ENCODE measurements around the gene SUSD6. TPM values are rescaled to one million over a fixed set of nuclear protein-coding genes. Genes with fewer than 3 reads are reported as not detected.

Gene SUSD6
- total and polyA plus RNA-seq, 2 donors (not counting 1 experiment from before 2014, with no cell fraction given): 62.3 to 97.8 TPM

DNA sequence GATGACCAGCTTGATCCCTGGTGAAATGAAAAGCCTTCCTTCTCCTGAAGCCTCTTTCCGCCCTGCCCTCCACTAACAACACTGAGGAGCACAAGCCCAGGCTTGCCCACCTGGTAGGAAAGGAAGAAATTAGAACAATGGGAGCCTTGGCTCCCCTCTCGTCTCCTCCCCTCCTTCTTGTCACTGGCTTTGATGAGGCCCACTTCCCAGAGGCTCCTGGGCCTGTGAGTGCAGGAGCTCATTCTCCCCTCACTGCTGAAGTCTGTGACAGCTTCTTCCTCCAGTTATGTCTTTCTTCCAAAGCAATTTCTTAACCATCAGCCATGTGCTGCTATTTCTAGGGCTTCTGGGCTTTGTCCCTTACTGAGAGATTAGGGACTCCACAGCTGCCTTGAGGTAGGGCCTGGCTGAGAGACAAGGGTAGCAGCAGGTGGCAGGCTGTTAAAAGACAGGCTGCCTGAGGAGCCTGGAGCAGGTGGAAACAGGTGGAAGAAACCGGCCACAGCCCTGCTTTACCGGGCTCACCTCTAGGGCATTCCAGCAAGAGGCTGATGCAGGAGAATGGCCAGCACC, 101.9 kb downstream of the SUSD6 start:
- Mint-ChIP-seq H3K27me3 (no peaks in the 10 kb centered on the region), H3K4me3 (no peak overlapping the region), H3K4me1 (peaks cover 15% of the 10 kb centered on the region), H3K9me3 (ENCODE audit: insufficient read depth) (no peaks in the 10 kb centered on the region), H3K27ac (peak overlapping the region; percentile 6)
- Histone ChIP-seq H3K27ac (ENCODE audit: low read length in 2 of 2) (no peak overlapping the region), H3K27me3 (replicated peaks in 1 of 4; ENCODE audit: control extremely low read depth in 1 of 4, control insufficient read depth in 3 of 4, insufficient read depth in 4 of 4, low read length in 3 of 4) (no peaks in the 10 kb centered on the region), H3K4me2 (replicated peaks; ENCODE audit: low read depth, low read length, poor library complexity, severe bottlenecking) (no peak overlapping the region), H3K9me3 (ENCODE audit: control extremely low read depth in 1 of 3, control insufficient read depth in 2 of 3, insufficient read depth in 1 of 3, low read length in 2 of 3) (no peaks in the 10 kb centered on the region), H3K4me3 (ENCODE audit: control extremely low read depth in 1 of 5, extremely low read depth in 1 of 5, insufficient read depth in 1 of 5, low read depth in 2 of 5, low read length in 4 of 5) (no peak overlapping the region), H3K79me2 (ENCODE audit: control insufficient read depth, insufficient read depth, low read length) (peaks cover 30% of the 10 kb centered on the region), H4K20me1 (ENCODE audit: control insufficient read depth, insufficient read depth, low read length, poor library complexity, severe bottlenecking) (peaks cover 27% of the 10 kb centered on the region), H3K4me1 (ENCODE audit: control insufficient read depth in 2 of 2, insufficient read depth in 2 of 2, low read length in 2 of 2) (peaks cover 5 to 7% of the 10 kb centered on the region in 2 donors), H2AFZ (ENCODE audit: insufficient read depth, low read depth, low read length, poor library complexity, severe bottlenecking) (no peak overlapping the region), H3K36me3 (replicated peaks in 1 of 2; ENCODE audit: control extremely low read depth in 1 of 2, control insufficient read depth in 1 of 2, extremely low read depth in 1 of 2, insufficient read depth in 2 of 2, low read length in 1 of 2) (peaks cover 11 to 65% of the 10 kb centered on the region in 2 experiments), H3K9ac (ENCODE audit: low read length) (no peak overlapping the region)
- TF ChIP-seq, protein P1, sequence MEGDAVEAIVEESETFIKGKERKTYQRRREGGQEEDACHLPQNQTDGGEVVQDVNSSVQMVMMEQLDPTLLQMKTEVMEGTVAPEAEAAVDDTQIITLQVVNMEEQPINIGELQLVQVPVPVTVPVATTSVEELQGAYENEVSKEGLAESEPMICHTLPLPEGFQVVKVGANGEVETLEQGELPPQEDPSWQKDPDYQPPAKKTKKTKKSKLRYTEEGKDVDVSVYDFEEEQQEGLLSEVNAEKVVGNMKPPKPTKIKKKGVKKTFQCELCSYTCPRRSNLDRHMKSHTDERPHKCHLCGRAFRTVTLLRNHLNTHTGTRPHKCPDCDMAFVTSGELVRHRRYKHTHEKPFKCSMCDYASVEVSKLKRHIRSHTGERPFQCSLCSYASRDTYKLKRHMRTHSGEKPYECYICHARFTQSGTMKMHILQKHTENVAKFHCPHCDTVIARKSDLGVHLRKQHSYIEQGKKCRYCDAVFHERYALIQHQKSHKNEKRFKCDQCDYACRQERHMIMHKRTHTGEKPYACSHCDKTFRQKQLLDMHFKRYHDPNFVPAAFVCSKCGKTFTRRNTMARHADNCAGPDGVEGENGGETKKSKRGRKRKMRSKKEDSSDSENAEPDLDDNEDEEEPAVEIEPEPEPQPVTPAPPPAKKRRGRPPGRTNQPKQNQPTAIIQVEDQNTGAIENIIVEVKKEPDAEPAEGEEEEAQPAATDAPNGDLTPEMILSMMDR (IDR thresholded peaks at IDR 0.05): no peak
- no peak for TF ChIP-seq EZH2 (IDR thresholded peaks at IDR 0.05; ENCODE audit: borderline replicate concordance, insufficient read depth, low read depth, low read length, poor library complexity, severe bottlenecking)
- ATAC-seq (ENCODE audit: low read depth): no peak
- DNase-seq: no peak
- CTCF ChIA-PET: interaction anchor here (0.6 to 1.6 kb wide), 5 partner anchors 38 to 113 kb away, joined by 3 to 4 read pairs (median 3); no protein-coding TSS in a partner anchor
- 100% methylated on average over 2 of the region's 4 CpGs for WGBS (ENCODE audit: insufficient coverage)
- POLR2A ChIA-PET: interaction anchor here (0.6 kb wide), 1 partner anchor 98 kb away, joined by 3 read pairs; no protein-coding TSS in a partner anchor
- intact Hi-C loops (cut with micrococcal nuclease): no loop called here

DNA sequence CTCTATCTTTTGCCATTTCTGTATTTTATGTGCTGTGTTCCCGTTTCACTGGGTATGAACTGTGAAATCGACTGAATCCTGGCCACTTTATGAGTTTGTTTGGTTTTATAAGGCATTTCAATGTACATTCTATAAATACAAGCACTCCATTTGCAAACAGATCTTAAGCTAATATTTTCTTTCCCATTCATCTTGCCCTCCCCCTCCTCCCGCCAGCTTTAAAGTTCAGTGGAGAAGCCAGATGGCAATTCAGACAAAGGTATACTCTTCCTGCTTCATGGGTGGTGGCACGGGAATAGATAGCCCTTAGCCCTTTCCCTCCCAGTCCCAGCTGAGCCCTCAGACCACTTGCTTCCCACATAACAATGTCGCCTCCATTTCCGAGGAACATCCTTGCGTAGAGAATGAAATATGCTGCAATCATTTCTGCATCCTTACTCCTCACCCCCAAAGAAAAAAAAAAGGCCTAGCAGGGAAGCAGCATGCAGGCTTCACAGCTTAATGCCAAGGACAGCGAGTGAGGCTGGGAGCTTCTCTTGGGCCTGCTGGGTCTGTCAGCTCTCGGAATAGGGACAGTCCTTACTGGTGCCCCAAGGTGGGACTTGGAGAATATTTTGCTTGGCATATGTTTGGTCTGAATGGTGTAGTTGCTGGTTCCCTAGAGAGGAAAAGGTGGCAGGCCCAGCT, 102.7 kb downstream of the SUSD6 start:
- no peak overlapping the region for H3K27ac Mint-ChIP-seq
- H3K4me2 ChIP-seq (replicated peaks; ENCODE audit: low read depth, low read length, poor library complexity, severe bottlenecking): no peak overlapping the region
- H3K4me3 ChIP-seq (ENCODE audit: control extremely low read depth in 1 of 5, extremely low read depth in 1 of 5, insufficient read depth in 1 of 5, low read depth in 2 of 5, low read length in 4 of 5): no peak overlapping the region
- H3K27ac ChIP-seq (ENCODE audit: low read length in 2 of 2): no peak overlapping the region
- TF ChIP-seq, protein P1 (IDR thresholded peaks at IDR 0.05): no peak
- no peak for TF ChIP-seq EZH2 (IDR thresholded peaks at IDR 0.05; ENCODE audit: borderline replicate concordance, insufficient read depth, low read depth, low read length, poor library complexity, severe bottlenecking)
- no peak overlapping the region for H3K9ac ChIP-seq (ENCODE audit: low read length)
- no peaks in the 10 kb centered on the region for H3K27me3 Mint-ChIP-seq
- 100% methylated on average over 7 of the region's 9 CpGs for WGBS (ENCODE audit: insufficient coverage)
- no peaks in the 10 kb centered on the region for H3K9me3 Mint-ChIP-seq (ENCODE audit: insufficient read depth)
- no peak overlapping the region for H3K4me3 Mint-ChIP-seq
- peaks cover 11 to 57% of the 10 kb centered on the region in 2 experiments for H3K36me3 ChIP-seq (replicated peaks in 1 of 2; ENCODE audit: control extremely low read depth in 1 of 2, control insufficient read depth in 1 of 2, extremely low read depth in 1 of 2, insufficient read depth in 2 of 2, low read length in 1 of 2)
- intact Hi-C loops (cut with micrococcal nuclease): no loop called here
- peaks cover 13% of the 10 kb centered on the region for H3K4me1 Mint-ChIP-seq
- H2AFZ ChIP-seq (ENCODE audit: insufficient read depth, low read depth, low read length, poor library complexity, severe bottlenecking): no peak overlapping the region
- ATAC-seq (ENCODE audit: low read depth): no peak
- no peaks in the 10 kb centered on the region for H3K4me1 ChIP-seq (ENCODE audit: control insufficient read depth in 2 of 2, insufficient read depth in 2 of 2, low read length in 2 of 2)
- no peak for DNase-seq
- ChIA-PET POLR2A (interaction anchor here (0.6 kb wide), 1 partner anchor 99 kb away, joined by 3 read pairs; no protein-coding TSS in a partner anchor), CTCF (interaction anchor here (0.6 to 1.6 kb wide), 5 partner anchors 38 to 113 kb away, joined by 3 to 4 read pairs (median 3); no protein-coding TSS in a partner anchor)
- H3K27me3 ChIP-seq (replicated peaks in 1 of 4; ENCODE audit: control extremely low read depth in 1 of 4, control insufficient read depth in 3 of 4, insufficient read depth in 4 of 4, low read length in 3 of 4): no peaks in the 10 kb centered on the region
- no peaks in the 10 kb centered on the region for H3K9me3 ChIP-seq (ENCODE audit: control extremely low read depth in 1 of 3, control insufficient read depth in 2 of 3, insufficient read depth in 1 of 3, low read length in 2 of 3)
- H3K79me2 ChIP-seq (ENCODE audit: control insufficient read depth, insufficient read depth, low read length): peaks cover 22% of the 10 kb centered on the region
- peaks cover 19% of the 10 kb centered on the region for H4K20me1 ChIP-seq (ENCODE audit: control insufficient read depth, insufficient read depth, low read length, poor library complexity, severe bottlenecking)

Data from B cell (primary cell).